Left colon (tissue), 2 donors: Measurements from ENCODE around the gene PDE9A. TPM values are rescaled to one million over a fixed set of nuclear protein-coding genes. Genes with fewer than 3 reads are reported as not detected.
A peak's percentile ranks its signal among the peaks of the same experiment; 100 is the strongest.
"Not testable (repeated sequence)": the region's sequence is repeated elsewhere in the genome, so short reads cannot be mapped to it uniquely, and the experiment has no call there.

Experiments
- ATAC-seq: fragments of 200-7000 bp; cut with Tn5 transposase; one replicate; pipeline ENCODE4 v1.9.1; 2020; ENCODE audit warnings: mild to moderate bottlenecking, moderate library complexity
- DNase-seq, 2 donors: peaks; one replicate each; pipeline ENCODE4 v3.0.0-alpha.2; 2020
- intact Hi-C, 2 donors: fragments of 100-400 bp; cut with DNase I in 1 of 2; cut with micrococcal nuclease in 1 of 2; formaldehyde crosslinking; loops; one replicate each; pipeline versions ENCODE4 v1.11.2 to v1.14.0; 2022; cut with DNase I, micrococcal nuclease
- total RNA-seq, 2 donors: library from RNA; stranded (reverse); fragmentation: NEBNext Ultra II Directional; extraction: Animal tissue kit (Norgen Biotek cat#: 25700); gene quantifications; one replicate each; pipeline ENCODE4 v1.2.1, GENCODE V29; 2021
- donor health status: DM: no; HTN: no; CAD: no.
- donor health status: DM: yes; HTN: yes; CAD: no.

Gene PDE9A
- total RNA-seq, 2 donors from 2014 or later: 117 to 236 TPM

DNA sequence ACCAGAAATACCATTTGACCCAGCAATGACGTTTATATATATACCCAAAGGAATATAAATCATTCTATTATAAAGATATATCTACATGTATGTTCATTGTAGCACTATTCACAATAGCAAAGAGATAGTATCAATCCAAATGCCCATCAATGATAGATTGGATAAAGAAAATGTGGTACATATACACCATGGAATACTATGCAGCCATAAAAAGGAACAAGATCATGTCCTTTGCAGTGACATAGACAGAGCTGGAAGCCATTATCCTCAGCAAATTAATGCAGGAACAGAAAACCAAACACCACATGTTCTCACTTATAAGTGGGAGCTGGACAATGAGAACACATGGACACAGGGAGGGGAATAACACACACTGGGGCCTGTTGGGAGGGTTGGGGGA is 55.5 kb downstream of the PDE9A start:
- intact Hi-C loops, DNase-seq, ATAC-seq: not testable (repeated sequence)

GRCh38 chr21:42711667-42712066 is 58.2 kb downstream of the PDE9A start:
- ATAC-seq: no peak
- intact Hi-C loops: no loop called here
- no peak for DNase-seq

- intact Hi-C loops, ATAC-seq, DNase-seq: not testable (repeated sequence)
Observed at GRCh38 chr21:42715427-42715826, 62.0 kb downstream of the PDE9A start.

GRCh38 chr21:42716074-42716473 is 62.7 kb downstream of the PDE9A start:
- intact Hi-C loops: no loop called here
- ATAC-seq (no peak), DNase-seq (no peak)

- DNase-seq, ATAC-seq, intact Hi-C loops: not testable (repeated sequence)
Observed at GRCh38 chr21:42720484-42720883, 67.1 kb downstream of the PDE9A start.

- ATAC-seq (peak; percentile 69), DNase-seq (peak; percentile 53 to 79)
- intact Hi-C loops: no loop called here
Observed at GRCh38 chr21:42721341-42721824, 68.0 kb downstream of the PDE9A start.

GRCh38 chr21:42722153-42722552 is 68.7 kb downstream of the PDE9A start:
- intact Hi-C loops: no loop called here
- ATAC-seq (peak; percentile 4), DNase-seq (no peak)

- no peak for DNase-seq
- ATAC-seq: peak; percentile 6
- intact Hi-C loops: no loop called here
Observed at GRCh38 chr21:42722808-42723473, 69.5 kb downstream of the PDE9A start.

- DNase-seq (peak; percentile 80 to 85), ATAC-seq (peak; percentile 64)
- intact Hi-C loops: no loop called here
Observed at GRCh38 chr21:42724226-42724920, 71.0 kb downstream of the PDE9A start.

- intact Hi-C loops: no loop called here
- ATAC-seq (no peak), DNase-seq (no peak)
Observed at GRCh38 chr21:42725416-42725930, 72.1 kb downstream of the PDE9A start.

DNA sequence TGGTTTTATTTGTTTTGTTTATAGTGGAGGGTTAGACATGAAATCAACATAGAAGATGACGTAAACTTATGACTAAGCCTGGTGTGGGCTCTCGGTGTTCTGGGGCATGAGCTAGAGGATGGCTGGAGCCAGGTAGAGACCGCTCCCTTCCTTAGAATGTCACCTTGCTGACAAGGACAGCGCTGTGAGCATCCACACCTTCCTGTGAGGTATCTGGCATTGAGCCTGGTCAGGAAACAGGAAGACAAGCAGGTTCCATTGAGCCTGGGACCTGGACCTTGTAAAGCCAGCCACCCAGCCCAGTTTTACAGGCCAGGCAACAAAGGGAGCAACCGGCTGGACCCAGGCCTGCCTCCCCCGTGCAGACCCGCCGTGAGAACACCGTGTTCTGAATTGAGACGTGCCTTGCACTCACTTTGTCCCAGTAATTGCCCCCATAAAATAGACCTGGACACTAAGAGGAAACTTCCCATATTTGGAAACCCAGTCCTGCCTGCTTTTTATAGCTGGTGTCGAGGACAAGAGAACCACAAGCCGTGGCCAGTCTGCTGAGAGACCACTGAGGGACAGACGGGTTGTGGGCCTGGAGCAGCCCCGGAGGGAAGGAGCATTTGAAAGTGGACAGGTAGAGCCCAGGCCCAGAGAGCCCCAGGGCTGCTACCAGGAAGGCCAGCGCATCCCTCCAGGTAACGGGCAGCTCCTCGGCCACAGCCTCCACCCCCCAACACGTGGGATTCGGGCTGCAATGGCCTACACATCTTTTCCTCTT is 78.0 kb downstream of the PDE9A start:
- intact Hi-C loops: no loop called here
- DNase-seq: peak; percentile 84 to 97
- ATAC-seq: peak; percentile 91

GRCh38 chr21:42732033-42732410 is 78.6 kb downstream of the PDE9A start:
- intact Hi-C loops: no loop called here
- ATAC-seq: no peak
- no peak for DNase-seq

GRCh38 chr21:42733037-42733627 is 79.7 kb downstream of the PDE9A start:
- ATAC-seq (no peak), DNase-seq (no peak)
- intact Hi-C loops: no loop called here

DNA sequence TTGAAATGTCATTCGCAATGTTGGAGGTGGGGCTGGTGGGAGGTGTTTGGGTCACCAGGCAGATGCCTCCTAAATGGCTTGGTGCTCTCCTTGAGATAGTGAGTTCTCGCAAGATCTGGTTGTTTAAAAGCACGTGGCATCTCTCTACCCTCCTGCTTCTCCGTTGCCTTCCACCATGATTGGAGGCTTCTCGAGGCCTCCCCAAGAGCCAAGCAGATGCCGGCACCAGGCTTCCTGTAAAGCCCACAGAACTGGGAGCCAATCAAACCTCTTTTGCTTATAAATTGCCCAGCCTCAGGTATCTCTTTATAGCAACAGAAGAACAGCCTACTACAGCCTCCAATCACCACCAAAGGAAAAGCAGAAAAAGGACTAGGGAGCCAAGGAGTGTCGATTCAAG is 80.5 kb downstream of the PDE9A start:
- intact Hi-C loops: no loop called here
- DNase-seq (no peak), ATAC-seq (no peak)

GRCh38 chr21:42734323-42734971 is 81.0 kb downstream of the PDE9A start:
- ATAC-seq (peak; percentile 16), DNase-seq (no peak)
- intact Hi-C loops: no loop called here

GRCh38 chr21:42735061-42735460 is 81.6 kb downstream of the PDE9A start:
- DNase-seq (no peak), ATAC-seq (no peak)
- intact Hi-C loops: no loop called here

GRCh38 chr21:42735944-42736343 is 82.5 kb downstream of the PDE9A start:
- ATAC-seq: no peak
- intact Hi-C loops: no loop called here
- DNase-seq: no peak

DNA sequence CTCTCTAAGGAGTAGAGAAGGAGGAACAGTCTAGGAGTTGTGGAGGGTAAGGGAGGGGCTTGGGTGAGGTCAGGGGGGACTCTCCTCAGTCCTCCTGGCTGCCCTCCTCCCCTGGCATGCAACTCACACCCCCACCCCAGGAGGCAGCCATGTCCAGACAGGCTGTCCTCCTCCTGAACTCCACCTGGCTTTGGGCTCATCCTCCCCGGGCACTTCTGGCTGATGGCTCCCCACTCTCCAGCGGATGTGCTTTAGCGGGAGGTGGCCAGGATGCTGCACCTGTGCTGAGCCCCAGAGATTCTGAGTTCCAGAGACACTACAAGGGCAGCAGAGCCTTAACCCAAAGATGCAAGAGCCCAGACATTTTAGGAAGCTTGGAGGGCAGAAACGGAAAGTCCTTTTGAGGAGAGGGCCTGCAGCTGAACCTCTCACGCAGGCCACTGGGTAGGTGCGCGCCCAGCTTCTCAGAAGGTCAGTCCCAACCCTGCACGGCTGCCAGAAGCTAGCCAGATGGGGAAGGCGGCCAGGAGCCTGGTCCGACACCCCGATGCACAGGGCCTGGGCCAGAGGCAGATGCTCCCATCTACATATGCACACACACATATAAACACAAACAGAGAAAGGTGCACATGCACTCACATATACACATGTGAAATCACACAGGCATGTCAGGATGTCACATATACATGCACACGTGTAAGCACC is 83.4 kb downstream of the PDE9A start:
- ATAC-seq: no peak
- no peak for DNase-seq
- intact Hi-C loops: no loop called here
